Measurements from ENCODE around the gene RPS15. TPM values are rescaled to one million over a fixed set of nuclear protein-coding genes. Genes with fewer than 3 reads are reported as not detected.

Gene RPS15
- polyA plus RNA-seq, 1 of the 3 experiments (the other 2 are of a cell fraction) = 3,749 TPM

DNA sequence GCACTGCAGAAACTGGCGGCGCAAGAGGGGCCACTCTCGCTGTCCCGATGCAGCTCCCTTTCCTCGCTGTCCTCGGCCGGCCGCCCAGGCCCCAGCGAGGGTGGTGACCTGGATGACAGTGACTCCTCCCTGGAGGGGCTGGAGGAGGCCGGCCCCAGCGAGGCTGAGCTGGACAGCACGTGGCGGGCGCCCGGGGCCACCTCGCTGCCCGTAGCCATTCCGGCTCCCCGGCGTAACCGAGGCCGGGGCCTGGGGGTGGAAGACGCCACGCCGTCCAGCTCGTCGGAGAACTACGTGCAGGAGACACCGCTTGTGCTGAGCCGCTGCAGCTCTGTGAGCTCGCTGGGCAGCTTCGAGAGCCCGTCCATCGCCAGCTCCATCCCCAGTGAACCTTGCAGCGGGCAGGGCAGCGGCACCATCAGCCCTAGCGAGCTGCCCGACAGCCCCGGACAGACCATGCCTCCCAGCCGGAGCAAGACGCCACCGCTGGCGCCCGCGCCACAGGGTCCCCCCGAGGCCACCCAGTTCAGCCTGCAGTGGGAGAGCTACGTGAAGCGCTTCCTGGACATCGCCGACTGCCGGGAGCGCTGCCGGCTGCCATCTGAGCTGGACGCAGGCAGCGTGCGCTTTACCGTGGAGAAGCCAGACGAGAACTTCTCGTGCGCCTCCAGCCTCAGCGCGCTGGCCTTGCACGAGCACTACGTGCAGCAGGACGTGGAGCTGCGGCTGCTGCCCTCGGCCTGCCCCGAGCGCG lies 28.4 kb downstream of the RPS15 start:
- DNase-seq = no peak
- Histone ChIP-seq H3K27ac (ENCODE audit: low read depth in 2 of 2, low read length in 1 of 2) (no peak overlapping the region), H3K9me3 (no peaks in the 10 kb centered on the region), H3K27me3 (ENCODE audit: insufficient read depth) (no peaks in the 10 kb centered on the region), H3F3A (replicated peaks; ENCODE audit: insufficient read depth) (peaks cover 3% of the 10 kb centered on the region), H3K36me3 (replicated peaks in 1 of 2; ENCODE audit: control insufficient read depth in 1 of 2, insufficient read depth in 2 of 2, low read length in 1 of 2) (peaks cover 0 to 22% of the 10 kb centered on the region in 2 experiments), H3K4me2 (no peak overlapping the region), H3K4me3 (ENCODE audit: low read depth in 2 of 2, low read length in 1 of 2) (no peak overlapping the region), H3K9ac (no peak overlapping the region), H3K79me2 (ENCODE audit: insufficient read depth) (peaks cover 5% of the 10 kb centered on the region; the same call in 1 of the 2 replicates), H3K9me2 (no peaks in the 10 kb centered on the region), H3K4me1 (ENCODE audit: control insufficient read depth in 1 of 2, insufficient read depth in 2 of 2, low read depth in 1 of 2, low read length in 1 of 2) (no peaks in the 10 kb centered on the region), H2AFZ (ENCODE audit: low read depth) (no peak overlapping the region), H4K20me1 (ENCODE audit: insufficient read depth) (peaks cover 4% of the 10 kb centered on the region; the same call in 1 of the 2 replicates)
- POLR2A ChIA-PET = interaction anchor here (0.9 to 1.4 kb wide), 2 partner anchors 22 to 30 kb away, joined by 3 to 5 read pairs; no protein-coding TSS in a partner anchor
- TF ChIP-seq RXRA (IDR thresholded peaks at IDR 0.05; ENCODE audit: borderline replicate concordance, low read depth) (no peak), FOXM1 (IDR thresholded peaks at IDR 0.05; ENCODE audit: low read depth) (no peak), TAF1 (IDR thresholded peaks at IDR 0.05; ENCODE audit: borderline replicate concordance, low read depth, low read length) (no peak), GABPA (IDR thresholded peaks at IDR 0.05; ENCODE audit: low read depth) (no peak), NFIC (IDR thresholded peaks at IDR 0.05; ENCODE audit: borderline replicate concordance) (no peak), RAD21 (IDR thresholded peaks at IDR 0.05; ENCODE audit: low read length) (no peak), CHD2 (IDR thresholded peaks at IDR 0.05; ENCODE audit: low read length, partially characterized antibody) (no peak), FOXJ3 (CRISPR knock-in tag; IDR thresholded peaks at IDR 0.05) (no peak), SMC3 (IDR thresholded peaks at IDR 0.05; ENCODE audit: low read depth, low read length) (no peak), GATA2 (CRISPR knock-in tag; IDR thresholded peaks at IDR 0.05) (no peak), MEF2A (IDR thresholded peaks at IDR 0.05; ENCODE audit: borderline replicate concordance, low read depth) (no peak), TCF12 (IDR thresholded peaks at IDR 0.05) (no peak)
- TF ChIP-seq, protein P1, sequence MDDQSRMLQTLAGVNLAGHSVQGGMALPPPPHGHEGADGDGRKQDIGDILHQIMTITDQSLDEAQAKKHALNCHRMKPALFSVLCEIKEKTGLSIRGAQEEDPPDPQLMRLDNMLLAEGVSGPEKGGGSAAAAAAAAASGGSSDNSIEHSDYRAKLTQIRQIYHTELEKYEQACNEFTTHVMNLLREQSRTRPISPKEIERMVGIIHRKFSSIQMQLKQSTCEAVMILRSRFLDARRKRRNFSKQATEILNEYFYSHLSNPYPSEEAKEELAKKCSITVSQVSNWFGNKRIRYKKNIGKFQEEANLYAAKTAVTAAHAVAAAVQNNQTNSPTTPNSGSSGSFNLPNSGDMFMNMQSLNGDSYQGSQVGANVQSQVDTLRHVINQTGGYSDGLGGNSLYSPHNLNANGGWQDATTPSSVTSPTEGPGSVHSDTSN (IDR thresholded peaks at IDR 0.05) = no peak
- TF ChIP-seq, protein P2, sequence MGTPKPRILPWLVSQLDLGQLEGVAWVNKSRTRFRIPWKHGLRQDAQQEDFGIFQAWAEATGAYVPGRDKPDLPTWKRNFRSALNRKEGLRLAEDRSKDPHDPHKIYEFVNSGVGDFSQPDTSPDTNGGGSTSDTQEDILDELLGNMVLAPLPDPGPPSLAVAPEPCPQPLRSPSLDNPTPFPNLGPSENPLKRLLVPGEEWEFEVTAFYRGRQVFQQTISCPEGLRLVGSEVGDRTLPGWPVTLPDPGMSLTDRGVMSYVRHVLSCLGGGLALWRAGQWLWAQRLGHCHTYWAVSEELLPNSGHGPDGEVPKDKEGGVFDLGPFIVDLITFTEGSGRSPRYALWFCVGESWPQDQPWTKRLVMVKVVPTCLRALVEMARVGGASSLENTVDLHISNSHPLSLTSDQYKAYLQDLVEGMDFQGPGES (IDR thresholded peaks at IDR 0.05; ENCODE audit: low read depth, low read length) = no peak
- TF ChIP-seq, protein P3, sequence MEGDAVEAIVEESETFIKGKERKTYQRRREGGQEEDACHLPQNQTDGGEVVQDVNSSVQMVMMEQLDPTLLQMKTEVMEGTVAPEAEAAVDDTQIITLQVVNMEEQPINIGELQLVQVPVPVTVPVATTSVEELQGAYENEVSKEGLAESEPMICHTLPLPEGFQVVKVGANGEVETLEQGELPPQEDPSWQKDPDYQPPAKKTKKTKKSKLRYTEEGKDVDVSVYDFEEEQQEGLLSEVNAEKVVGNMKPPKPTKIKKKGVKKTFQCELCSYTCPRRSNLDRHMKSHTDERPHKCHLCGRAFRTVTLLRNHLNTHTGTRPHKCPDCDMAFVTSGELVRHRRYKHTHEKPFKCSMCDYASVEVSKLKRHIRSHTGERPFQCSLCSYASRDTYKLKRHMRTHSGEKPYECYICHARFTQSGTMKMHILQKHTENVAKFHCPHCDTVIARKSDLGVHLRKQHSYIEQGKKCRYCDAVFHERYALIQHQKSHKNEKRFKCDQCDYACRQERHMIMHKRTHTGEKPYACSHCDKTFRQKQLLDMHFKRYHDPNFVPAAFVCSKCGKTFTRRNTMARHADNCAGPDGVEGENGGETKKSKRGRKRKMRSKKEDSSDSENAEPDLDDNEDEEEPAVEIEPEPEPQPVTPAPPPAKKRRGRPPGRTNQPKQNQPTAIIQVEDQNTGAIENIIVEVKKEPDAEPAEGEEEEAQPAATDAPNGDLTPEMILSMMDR (IDR thresholded peaks at IDR 0.05) = no peak
- 94% methylated on average over 16 of the region's 70 CpGs for WGBS (ENCODE audit: low lambda C conversion rate)
- CTCF ChIA-PET = interaction anchor here (0.6 to 2.7 kb wide), 2 partner anchors 21 to 22 kb away, joined by 3 to 11 read pairs; no protein-coding TSS in a partner anchor

Measured in SK-N-SH (cell line).